H1 (cell line): ENCODE data around the gene RPL12. TPM values are rescaled to one million over a fixed set of nuclear protein-coding genes. Genes with fewer than 3 reads are reported as not detected.

Experiments used
- ATF2 ChIP-seq: IDR thresholded peaks from 2 replicates; pipeline ENCODE4 v1.6.1; 2012; ENCODE audit warnings: low read length, inconsistent platforms
- ATF3 ChIP-seq: IDR thresholded peaks from 2 replicates; pipeline ENCODE4 v1.6.1; 2011; ENCODE audit warnings: low read depth, mild to moderate bottlenecking, low read length; ENCODE audit not compliant: insufficient read depth
- BACH1 ChIP-seq: IDR thresholded peaks from 2 replicates; pipeline ENCODE4 v1.6.1; 2012; ENCODE audit warnings: low read length, improper control_type of control experiment
- BRCA1 ChIP-seq: IDR thresholded peaks from 2 replicates; pipeline ENCODE4 v1.6.1; 2012; ENCODE audit warnings: low read depth, low read length, improper control_type of control experiment
- CBX5 ChIP-seq: fragments of 300-800, 300-1000 bp; sonication (generic); IDR thresholded peaks from 2 replicates; pipeline ENCODE4 v1.7.1; 2016; ENCODE audit warnings: antibody characterized with exemption, low read length, low read depth
- CEBPB ChIP-seq: IDR thresholded peaks from 2 replicates; pipeline ENCODE4 v1.6.1; 2012; ENCODE audit warnings: low read depth, low read length
- EZH2 ChIP-seq: fragments of 200-600 bp; sonication (generic); IDR thresholded peaks from 2 replicates; pipeline ENCODE4 v1.7.1; 2012; ENCODE audit warnings: low read depth, mild to moderate bottlenecking, moderate library complexity, low read length, inconsistent platforms; ENCODE audit not compliant: severe bottlenecking
- FOSL1 ChIP-seq: IDR thresholded peaks from 2 replicates; pipeline ENCODE4 v1.6.1; 2011; ENCODE audit warnings: mild to moderate bottlenecking, low read depth, low read length, moderate library complexity; ENCODE audit not compliant: insufficient read depth
- HDAC2 ChIP-seq, 2 experiments: fragments of 300-600 bp in 1 of 2; sonication (generic) in 1 of 2; IDR thresholded peaks; 2 replicates each; pipeline ENCODE4 v1.6.1; 2011 to 2012; ENCODE audit warnings: low read depth in 2 of 2, low read length in 2 of 2, mild to moderate bottlenecking in 2 of 2, moderate library complexity in 2 of 2, borderline replicate concordance in 1 of 2, inconsistent platforms in 1 of 2
- HDAC6 ChIP-seq: IDR thresholded peaks from one replicate; pipeline ENCODE4 v1.7.1; 2012; ENCODE audit warnings: low read depth, mild to moderate bottlenecking, inconsistent platforms, low read length, moderate library complexity
- KDM1A ChIP-seq: fragments of 200-600, 300-600 bp; sonication (generic); IDR thresholded peaks from 2 replicates; pipeline ENCODE4 v1.7.1; 2016; ENCODE audit warnings: mild to moderate bottlenecking, low read length, borderline replicate concordance
- KDM5A ChIP-seq: fragments of 200-600 bp; IDR thresholded peaks from 2 replicates; pipeline ENCODE4 v1.7.1; 2012; ENCODE audit warnings: mild to moderate bottlenecking, low read length, inconsistent platforms, mixed read lengths
- NANOG ChIP-seq: IDR thresholded peaks from 2 replicates; pipeline ENCODE4 v1.6.1; 2011; ENCODE audit warnings: low read length, low read depth, mild to moderate bottlenecking, inconsistent platforms; ENCODE audit not compliant: insufficient read depth, poor library complexity, severe bottlenecking
- POLR2A ChIP-seq, 2 experiments: IDR thresholded peaks; 1 replicate in 1 of 2; 2 replicates in 1 of 2; pipeline ENCODE4 v1.6.1; 2011; ENCODE audit warnings: low read depth in 2 of 2, low read length in 2 of 2, mild to moderate bottlenecking in 2 of 2; ENCODE audit errors: control extremely low read depth in 1 of 2
- POU5F1 ChIP-seq: IDR thresholded peaks from 2 replicates; pipeline ENCODE4 v1.6.1; 2011; ENCODE audit warnings: low read depth, mild to moderate bottlenecking, low read length, moderate library complexity
- SAP30 ChIP-seq: fragments of 300-600 bp; sonication (generic); IDR thresholded peaks from 2 replicates; pipeline ENCODE4 v1.7.1; 2012; ENCODE audit warnings: low read length, moderate library complexity, mild to moderate bottlenecking, inconsistent platforms; ENCODE audit not compliant: insufficient read depth, insufficient replicate concordance
- SIN3A ChIP-seq, 2 experiments: IDR thresholded peaks in 1 of 2; conservative IDR thresholded peaks in 1 of 2; 2 replicates each; pipeline ENCODE4 v1.6.1; 2011 to 2012; ENCODE audit warnings: low read length in 2 of 2, improper control_type of control experiment in 1 of 2, low read depth in 1 of 2, mild to moderate bottlenecking in 1 of 2
- SIRT6 ChIP-seq: IDR thresholded peaks from one replicate; pipeline ENCODE4 v1.7.1; 2012; ENCODE audit warnings: low read length, inconsistent platforms
- SP4 ChIP-seq: IDR thresholded peaks from 2 replicates; pipeline ENCODE4 v1.6.1; 2012; ENCODE audit warnings: low read length, inconsistent platforms
- SUZ12 ChIP-seq: fragments of 200-600 bp; sonication (generic); IDR thresholded peaks from 2 replicates; pipeline ENCODE4 v1.6.1; 2012; ENCODE audit warnings: mild to moderate bottlenecking, inconsistent platforms, low read length, moderate library complexity, mixed read lengths
- TAF1 ChIP-seq: IDR thresholded peaks from 2 replicates; pipeline ENCODE4 v1.6.1; 2011; ENCODE audit warnings: mild to moderate bottlenecking, low read depth, low read length
- ZNF274 ChIP-seq: IDR thresholded peaks from 2 replicates; pipeline ENCODE4 v1.7.0; 2012; ENCODE audit warnings: low read length, borderline replicate concordance; ENCODE audit errors: extremely low read depth
- polyA plus RNA-seq, 7 experiments: library from polyadenylated mRNA; depleted of rRNA in 3 of 7; stranded (reverse) in 5 of 7; unstranded in 2 of 7; fragments of >200 nt in 5 of 7; fragments of 200-250 nt in 2 of 7; gene quantifications; 1 replicate in 5 of 7; 2 replicates in 1 of 7; 4 replicates in 1 of 7; pipeline versions ENCODE4 v1.2.1 to v1.2.3, GENCODE V29; 2011 to 2013; ENCODE audit warnings: missing spikeins in 2 of 7, mixed read lengths in 2 of 7
- total RNA-seq: library from RNA; stranded (reverse); fragmentation: NEBNext Ultra II Directional; extraction: Animal tissue kit (Norgen Biotek cat#: 25700); gene quantifications from 2 replicates; pipeline ENCODE4 v1.2.1, GENCODE V29; 2021

The RPL12 gene
- total and polyA plus RNA-seq, 2 of the 8 experiments (the other 6 are each of a cell fraction or from before 2014, with no cell fraction given) = 1,993 to 4,892 TPM

- TF ChIP-seq TAF1 = peak; percentile 100
- TF ChIP-seq BACH1 = no peak; the same call in 1 of the 2 replicates
- no peak for TF ChIP-seq SUZ12
- peak; percentile 82; the same call in 1 of the 2 replicates for TF ChIP-seq SP4
- TF ChIP-seq SIRT6 = no peak
- TF ChIP-seq KDM5A = no peak
- no peak for TF ChIP-seq FOSL1
- TF ChIP-seq POLR2A (IDR thresholded peaks at IDR 0.05; ENCODE audit: control extremely low read depth in 1 of 2, low read depth in 2 of 2, low read length in 2 of 2) = peak; percentile 100
- peak; percentile 98 for TF ChIP-seq ATF2
- TF ChIP-seq HDAC6 = no peak
- TF ChIP-seq NANOG = no peak
- TF ChIP-seq KDM1A = no peak
- TF ChIP-seq BRCA1 = peak; percentile 99
- TF ChIP-seq CEBPB = no peak
- TF ChIP-seq SIN3A (conservative IDR thresholded peaks at IDR 0.05 in 1 of 2, IDR thresholded peaks at IDR 0.05 in 1 of 2; ENCODE audit: low read depth in 1 of 2, low read length in 2 of 2) = peak; percentile 43 to 90; a peak in 2 of 4 replicates
- TF ChIP-seq ZNF274 = no peak
- no peak for TF ChIP-seq EZH2
- TF ChIP-seq SAP30 = peak; percentile 35
- TF ChIP-seq ATF3 = no peak
- TF ChIP-seq CBX5 = no peak
- no peak for TF ChIP-seq HDAC2 (IDR thresholded peaks at IDR 0.05; ENCODE audit: borderline replicate concordance in 1 of 2, low read depth in 2 of 2, low read length in 2 of 2)
- TF ChIP-seq POU5F1 = no peak
Observed at GRCh38 chr9:127450830-127451607, at the start of gene RPL12, which contains the start of gene LRSAM1 (continued).
